Sigmoid colon (tissue), 7 donors: ENCODE measurements around the gene CAMSAP3. TPM values are rescaled to one million over a fixed set of nuclear protein-coding genes. Genes with fewer than 3 reads are reported as not detected.
"Not testable (repeated sequence)": the region's sequence is repeated elsewhere in the genome, so short reads cannot be mapped to it uniquely, and the experiment has no call there.

ENCODE experiments used
- DNase-seq: peaks from one replicate; pipeline ENCODE4 v3.0.0-alpha.2; 2019
- H3K27ac ChIP-seq, 4 donors: fragments of 200-600 bp; sonication (generic); one replicate each; pipeline ENCODE4 v1.5.1; 2016 to 2019; ENCODE audit warnings: mild to moderate bottlenecking in 1 of 4
- H3K27me3 ChIP-seq, 3 donors: fragments of 200-600 bp; sonication (generic); one replicate each; pipeline ENCODE4 v1.5.1; 2019; ENCODE audit warnings: mild to moderate bottlenecking in 1 of 3
- H3K36me3 ChIP-seq, 4 donors: fragments of 200-600 bp; sonication (generic); one replicate each; pipeline ENCODE4 v1.5.1; 2016 to 2019
- H3K4me1 ChIP-seq, 4 donors: fragments of 200-600 bp; sonication (generic); one replicate each; pipeline ENCODE4 v1.5.1; 2017 to 2019
- H3K4me3 ChIP-seq, 4 donors: fragments of 200-600 bp; sonication (generic); one replicate each; pipeline ENCODE4 v1.5.1; 2017 to 2019; ENCODE audit warnings: mild to moderate bottlenecking in 2 of 4, moderate library complexity in 1 of 4
- H3K9me3 ChIP-seq, 4 donors: fragments of 200-600 bp in 3 of 4; sonication (generic) in 3 of 4; one replicate each; pipeline versions ENCODE4 v1.5.1 to v1.6.1; 2013 to 2019
- EP300 ChIP-seq, 4 donors: sonication (generic); formaldehyde crosslinking; IDR thresholded peaks; one replicate each; pipeline ENCODE4 v1.6.1; 2017; ENCODE audit warnings: antibody characterized with exemption in 4 of 4
- POLR2A ChIP-seq, 2 donors: fragments of 450-650 bp; IDR thresholded peaks; one replicate each; pipeline ENCODE4 v1.6.1; 2016; ENCODE audit warnings: antibody characterized with exemption in 2 of 2, mild to moderate bottlenecking in 2 of 2, moderate library complexity in 2 of 2
- POLR2AphosphoS5 ChIP-seq, 4 donors: sonication (generic); formaldehyde crosslinking; IDR thresholded peaks; one replicate each; pipeline ENCODE4 v1.6.1; 2017; ENCODE audit warnings: antibody characterized with exemption in 4 of 4
- WGBS, 2 donors: extraction: QIAGEN DNeasy Blood & Tissue Kit; methylation state at CpG; one replicate each; pipeline ENCODE4 v1.1.7; 2013; 5-methylcytosine and 5-hydroxymethylcytosine counted together
- intact Hi-C: fragments of 100-400 bp; cut with DNase I; formaldehyde crosslinking; loops from one replicate; pipeline ENCODE4 v1.15.1; 2023
- polyA plus RNA-seq, 3 donors: library from polyadenylated mRNA; stranded (reverse); fragments of 200-250 nt; gene quantifications; one replicate each; pipeline ENCODE4 v1.2.3, GENCODE V29; 2013
- total RNA-seq, 4 donors: library from RNA; depleted of rRNA; stranded (reverse); fragments of >200 nt; gene quantifications; one replicate each; pipeline ENCODE4 v1.1.0, GENCODE V29; 2016
- TF ChIP-seq, protein P1 (sequence below), 4 experiments: fragments of 450-650 bp in 3 of 4; fragments of 200-600 bp in 1 of 4; IDR thresholded peaks; one replicate each; pipeline ENCODE4 v1.5.1; 2016 to 2019; ENCODE audit warnings: antibody characterized with exemption in 4 of 4, mild to moderate bottlenecking in 3 of 4, moderate library complexity in 2 of 4
- donor health status: healthy with polysubstance abuse.
- donor health status: Bipolar disorder and iron deficiency.
- donor health status: healthy.

Gene CAMSAP3
- total and polyA plus RNA-seq, 7 donors = under 0.01 to 37.2 (median 7.9) TPM; not detected in 1

DNA sequence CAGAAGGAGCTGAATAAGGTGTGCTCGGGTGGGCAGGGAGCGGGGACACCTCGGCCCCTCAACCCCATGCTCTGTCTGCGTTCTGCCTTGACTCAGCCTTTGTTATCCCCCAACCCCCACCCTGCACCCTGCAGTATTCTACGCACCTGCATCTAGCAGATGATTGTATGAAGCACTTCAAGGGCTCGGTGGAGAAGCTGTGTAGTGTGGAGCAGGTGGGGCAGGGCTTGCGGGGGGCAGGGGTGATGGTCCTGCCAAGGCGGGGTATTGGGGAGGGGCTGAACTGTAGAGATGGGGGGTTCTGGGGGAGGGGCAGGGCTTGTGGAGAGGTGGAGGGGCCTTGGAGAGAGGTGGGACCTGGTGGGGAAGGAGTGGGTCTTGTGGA is 47.4 kb downstream of the CAMSAP3 start:
- intact Hi-C loops = no loop called here
- no peak for DNase-seq
- H3K27me3 ChIP-seq = peaks cover 0 to 52% (median 36%) of the 10 kb centered on the region in 3 donors
- H3K4me1 ChIP-seq = no peaks in the 10 kb centered on the region
- no peak overlapping the region for H3K4me3 ChIP-seq
- no peak overlapping the region for H3K27ac ChIP-seq
- 94 to 97% methylated on average over 8 of the region's 8 CpGs for WGBS, 2 donors
- H3K9me3 ChIP-seq = no peaks in the 10 kb centered on the region
- TF ChIP-seq POLR2A (IDR thresholded peaks at IDR 0.05) = no peak
- no peak for TF ChIP-seq EP300 (IDR thresholded peaks at IDR 0.05)
- TF ChIP-seq POLR2AphosphoS5 (IDR thresholded peaks at IDR 0.05) = no peak
- TF ChIP-seq, protein P1, sequence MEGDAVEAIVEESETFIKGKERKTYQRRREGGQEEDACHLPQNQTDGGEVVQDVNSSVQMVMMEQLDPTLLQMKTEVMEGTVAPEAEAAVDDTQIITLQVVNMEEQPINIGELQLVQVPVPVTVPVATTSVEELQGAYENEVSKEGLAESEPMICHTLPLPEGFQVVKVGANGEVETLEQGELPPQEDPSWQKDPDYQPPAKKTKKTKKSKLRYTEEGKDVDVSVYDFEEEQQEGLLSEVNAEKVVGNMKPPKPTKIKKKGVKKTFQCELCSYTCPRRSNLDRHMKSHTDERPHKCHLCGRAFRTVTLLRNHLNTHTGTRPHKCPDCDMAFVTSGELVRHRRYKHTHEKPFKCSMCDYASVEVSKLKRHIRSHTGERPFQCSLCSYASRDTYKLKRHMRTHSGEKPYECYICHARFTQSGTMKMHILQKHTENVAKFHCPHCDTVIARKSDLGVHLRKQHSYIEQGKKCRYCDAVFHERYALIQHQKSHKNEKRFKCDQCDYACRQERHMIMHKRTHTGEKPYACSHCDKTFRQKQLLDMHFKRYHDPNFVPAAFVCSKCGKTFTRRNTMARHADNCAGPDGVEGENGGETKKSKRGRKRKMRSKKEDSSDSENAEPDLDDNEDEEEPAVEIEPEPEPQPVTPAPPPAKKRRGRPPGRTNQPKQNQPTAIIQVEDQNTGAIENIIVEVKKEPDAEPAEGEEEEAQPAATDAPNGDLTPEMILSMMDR (IDR thresholded peaks at IDR 0.05) = no peak
- H3K36me3 ChIP-seq = no peaks in the 10 kb centered on the region

DNA sequence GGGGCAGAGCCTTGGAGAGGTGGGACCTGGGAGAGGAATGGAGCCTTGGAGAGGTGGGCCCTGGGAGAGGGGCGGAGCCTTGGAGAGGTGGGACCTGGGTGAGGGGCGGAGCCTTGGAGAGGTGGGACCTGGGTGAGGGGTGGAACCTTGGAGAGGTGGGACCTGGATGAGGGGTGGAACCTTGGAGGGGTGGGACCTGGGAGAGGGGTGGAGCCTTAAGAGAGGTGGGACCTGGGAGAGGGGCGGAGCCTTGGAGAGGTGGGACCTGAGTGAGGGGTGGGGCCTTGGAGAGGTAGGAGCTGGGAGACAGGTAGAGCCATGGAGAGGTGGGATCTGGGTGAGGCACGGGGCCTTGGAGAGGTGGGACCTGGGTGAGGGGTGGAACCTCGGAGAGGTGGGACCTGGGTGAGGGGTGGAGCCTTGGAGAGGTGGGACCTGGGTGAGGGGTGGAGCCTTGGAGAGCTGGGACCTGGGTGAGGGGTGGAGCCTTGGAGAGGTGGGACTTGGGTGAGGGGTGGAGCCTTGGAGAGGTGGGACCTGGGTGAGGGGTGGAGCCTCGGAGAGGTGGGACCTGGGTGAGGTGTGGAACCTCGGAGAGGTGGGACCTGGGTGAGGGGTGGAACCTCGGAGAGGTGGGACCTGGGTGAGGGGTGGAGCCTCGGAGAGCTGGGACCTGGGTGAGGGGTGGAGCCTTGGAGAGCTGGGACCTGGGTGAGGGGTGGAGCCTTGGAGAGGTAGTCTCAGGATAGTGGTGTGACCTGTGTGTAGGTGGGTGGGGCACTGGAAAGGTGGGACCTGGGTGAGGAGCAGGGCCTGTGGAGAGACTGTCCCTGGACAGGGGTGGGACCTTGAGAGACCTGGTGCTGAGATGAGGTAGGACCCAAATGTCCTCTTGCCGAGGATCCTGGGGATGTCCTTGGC is 48.2 kb downstream of the CAMSAP3 start:
- peaks cover 0 to 43% (median 28%) of the 10 kb centered on the region in 3 donors for H3K27me3 ChIP-seq
- H3K4me1 ChIP-seq, H3K36me3 ChIP-seq, H3K9me3 ChIP-seq, H3K27ac ChIP-seq, H3K4me3 ChIP-seq, intact Hi-C loops, DNase-seq: not testable (repeated sequence)
- 46 to 78% methylated on average over 10 of the region's 10 CpGs for WGBS, 2 donors

DNA sequence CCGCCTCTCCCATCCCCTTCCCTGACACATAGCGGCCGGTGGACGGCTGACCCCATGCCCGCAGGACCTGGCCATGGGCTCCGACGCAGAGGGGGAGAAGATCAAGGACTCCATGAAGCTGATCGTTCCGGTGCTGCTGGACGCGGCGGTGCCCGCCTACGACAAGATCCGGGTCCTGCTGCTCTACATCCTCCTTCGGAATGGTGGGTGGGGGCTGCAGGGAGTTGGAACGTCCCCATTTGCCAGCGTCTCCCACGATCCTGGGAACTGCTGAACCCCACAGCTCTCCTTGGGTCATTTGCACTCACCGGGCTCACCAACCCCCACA is 48.9 kb downstream of the CAMSAP3 start:
- DNase-seq = no peak
- no peaks in the 10 kb centered on the region for H3K4me1 ChIP-seq
- no peak overlapping the region for H3K27ac ChIP-seq
- TF ChIP-seq POLR2A (IDR thresholded peaks at IDR 0.05) = no peak
- TF ChIP-seq, protein P1 (IDR thresholded peaks at IDR 0.05) = no peak
- no peak for TF ChIP-seq EP300 (IDR thresholded peaks at IDR 0.05)
- no peak for TF ChIP-seq POLR2AphosphoS5 (IDR thresholded peaks at IDR 0.05)
- no peaks in the 10 kb centered on the region for H3K36me3 ChIP-seq
- no peak overlapping the region for H3K4me3 ChIP-seq
- 95 to 96% methylated on average over 20 of the region's 20 CpGs for WGBS, 2 donors
- peaks cover 0 to 37% (median 21%) of the 10 kb centered on the region in 3 donors for H3K27me3 ChIP-seq
- no peaks in the 10 kb centered on the region for H3K9me3 ChIP-seq
- intact Hi-C loops = no loop called here

DNA sequence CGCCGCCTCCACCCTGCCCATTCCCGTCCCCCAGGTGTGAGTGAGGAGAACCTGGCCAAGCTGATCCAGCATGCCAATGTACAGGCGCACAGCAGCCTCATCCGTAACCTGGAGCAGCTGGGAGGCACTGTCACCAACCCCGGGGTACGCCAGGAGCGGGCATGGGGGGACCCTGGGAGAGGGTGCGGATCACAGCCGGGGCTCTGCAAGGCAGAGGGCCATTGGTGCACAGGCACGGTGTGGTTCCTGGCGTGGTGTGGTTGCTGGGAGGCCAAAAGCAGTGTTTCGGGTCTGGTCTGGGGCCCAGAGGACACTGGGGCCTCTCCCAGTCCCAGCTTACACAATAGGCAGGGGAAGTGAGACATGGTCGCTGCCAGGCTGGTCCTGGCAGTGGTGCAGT is 49.5 kb downstream of the CAMSAP3 start:
- TF ChIP-seq, protein P1 (IDR thresholded peaks at IDR 0.05) = no peak
- TF ChIP-seq POLR2AphosphoS5 (IDR thresholded peaks at IDR 0.05) (no peak), POLR2A (IDR thresholded peaks at IDR 0.05) (no peak), EP300 (IDR thresholded peaks at IDR 0.05) (no peak)
- H3K9me3 ChIP-seq = no peaks in the 10 kb centered on the region
- no peak for DNase-seq
- H3K4me1 ChIP-seq = no peaks in the 10 kb centered on the region
- H3K36me3 ChIP-seq = no peaks in the 10 kb centered on the region
- peaks cover 0 to 39% (median 19%) of the 10 kb centered on the region in 3 donors for H3K27me3 ChIP-seq
- H3K27ac ChIP-seq = no peak overlapping the region
- intact Hi-C loops = no loop called here
- no peak overlapping the region for H3K4me3 ChIP-seq
- WGBS, 2 donors = 91 to 93% methylated on average over 14 of the region's 14 CpGs

DNA sequence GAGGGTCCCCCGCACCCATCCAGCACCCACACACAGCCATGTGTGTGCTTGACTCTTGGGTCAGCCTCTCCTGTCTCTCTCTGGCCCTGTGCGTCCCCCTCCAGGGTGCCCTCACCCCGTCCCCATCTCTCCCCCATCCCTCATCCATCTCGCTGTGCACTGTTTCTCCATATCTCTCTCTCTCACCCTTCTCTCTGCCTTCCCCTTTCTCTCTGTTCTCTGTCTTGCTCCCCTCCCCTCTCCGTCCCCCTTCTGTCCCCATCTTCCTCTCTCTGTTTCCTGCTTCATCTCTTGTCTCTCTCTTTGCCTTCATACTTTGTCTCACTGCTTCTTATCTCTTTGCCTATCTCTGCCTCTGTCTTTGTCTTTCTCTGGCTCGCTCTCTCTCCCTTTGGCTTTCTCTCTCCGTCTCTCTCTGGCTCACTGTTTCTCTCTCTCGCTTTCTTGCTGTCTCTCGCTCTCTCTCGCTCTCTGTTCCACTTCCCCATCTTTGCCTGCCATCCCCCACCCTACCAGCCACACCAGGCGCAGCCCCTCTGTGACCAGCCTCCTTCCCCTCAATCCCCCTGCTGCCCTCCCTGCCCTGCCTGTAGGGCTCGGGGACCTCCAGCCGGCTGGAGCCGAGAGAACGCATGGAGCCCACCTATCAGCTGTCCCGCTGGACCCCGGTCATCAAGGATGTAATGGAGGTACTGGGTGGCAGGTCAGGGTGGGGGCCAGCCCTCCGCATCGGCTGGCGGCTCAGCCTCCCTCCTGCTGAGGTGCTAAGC is 50.2 kb downstream of the CAMSAP3 start:
- peaks cover 0 to 44% (median 19%) of the 10 kb centered on the region in 3 donors for H3K27me3 ChIP-seq
- intact Hi-C loops = no loop called here
- WGBS, 2 donors = 83 to 88% methylated on average over 20 of the region's 20 CpGs

More for the DNA sequence above, 50.2 kb downstream of the CAMSAP3 start:
- no peak for DNase-seq
- H3K4me3 ChIP-seq = no peak overlapping the region
- H3K27ac ChIP-seq = no peak overlapping the region
- no peaks in the 10 kb centered on the region for H3K4me1 ChIP-seq
- no peak for TF ChIP-seq POLR2AphosphoS5 (IDR thresholded peaks at IDR 0.05)
- TF ChIP-seq, protein P1 (IDR thresholded peaks at IDR 0.05) = no peak
- TF ChIP-seq POLR2A (IDR thresholded peaks at IDR 0.05) = no peak
- TF ChIP-seq EP300 (IDR thresholded peaks at IDR 0.05) = no peak
- H3K9me3 ChIP-seq = no peaks in the 10 kb centered on the region
- H3K36me3 ChIP-seq = no peaks in the 10 kb centered on the region
